OCI-LY7 (cell line): Measurements from ENCODE around the gene GFER. TPM values are rescaled to one million over a fixed set of nuclear protein-coding genes. Genes with fewer than 3 reads are reported as not detected.

Experiments used
- BruUV-seq: library from RNA; stranded (reverse); fragments of 400-500 nt; replicated peaks from 2 replicates; lab custom pipeline; 2021; lab: Mats Ljungman, UMichigan
- CTCF ChIA-PET: fragments of 300-600 bp; sonication (Branson Sonifier 250); formaldehyde crosslinking; loops from one replicate; lab custom pipeline; 2022; ENCODE audit warnings: antibody characterized with exemption; ENCODE audit not compliant: unreplicated experiment; lab: Charles Lee
- POLR2A ChIA-PET: fragments of 300-600 bp; sonication (Branson Sonifier 250); formaldehyde crosslinking; loops from one replicate; lab custom pipeline; 2022; ENCODE audit warnings: antibody characterized with exemption; lab: Charles Lee
- DNase-seq: peaks from one replicate; pipeline ENCODE4 v3.0.0-alpha.2; 2015; ENCODE audit warnings: low spot score
- H2AFZ ChIP-seq: fragments of 200-600 bp; sonication (generic), shearing (Covaris generic); 2 replicates; pipeline ENCODE4 v1.6.1; 2014; ENCODE audit warnings: mild to moderate bottlenecking, antibody characterized with exemption, low read length, moderate library complexity
- H3K27ac ChIP-seq: fragments of 200-600 bp; sonication (generic); 2 replicates; pipeline ENCODE4 v1.5.1; 2014; ENCODE audit warnings: mixed run types, low read depth, mild to moderate bottlenecking, moderate library complexity, low read length, inconsistent platforms; ENCODE audit not compliant: poor library complexity, severe bottlenecking
- H3K36me3 ChIP-seq: fragments of 200-600 bp; sonication (generic); 2 replicates; pipeline ENCODE4 v1.6.1; 2014; ENCODE audit warnings: mild to moderate bottlenecking, antibody characterized with exemption, low read length, moderate library complexity, mixed read lengths; ENCODE audit not compliant: insufficient read depth
- H3K4me1 ChIP-seq: fragments of 200-600 bp; sonication (generic); 2 replicates; pipeline ENCODE4 v1.5.1; 2014; ENCODE audit warnings: mild to moderate bottlenecking, low read length; ENCODE audit not compliant: insufficient read depth, poor library complexity, severe bottlenecking
- H3K4me2 ChIP-seq: fragments of 200-600 bp; sonication (generic); 2 replicates; pipeline ENCODE4 v1.6.1; 2014; ENCODE audit warnings: mild to moderate bottlenecking, low read length
- H3K4me3 ChIP-seq: fragments of 200-600 bp; sonication (generic); 2 replicates; pipeline ENCODE4 v1.5.1; 2014; ENCODE audit warnings: mild to moderate bottlenecking, low read depth, low read length; ENCODE audit not compliant: poor library complexity, severe bottlenecking
- H3K79me2 ChIP-seq: fragments of 200-600 bp; sonication (generic); 2 replicates; pipeline ENCODE4 v1.6.1; 2016; ENCODE audit warnings: low read depth, mild to moderate bottlenecking, low read length, moderate library complexity, mixed read lengths; ENCODE audit not compliant: insufficient read depth
- H3K9me2 ChIP-seq: fragments of 200-600 bp; sonication (generic); 2 replicates; pipeline ENCODE4 v1.6.1; 2016; ENCODE audit warnings: mild to moderate bottlenecking, low read length, mixed read lengths; ENCODE audit not compliant: insufficient read depth
- H3K9me3 ChIP-seq: fragments of 200-600 bp; sonication (generic); 2 replicates; pipeline ENCODE4 v1.6.1; 2014; ENCODE audit warnings: mild to moderate bottlenecking, mixed run types, low read length, mixed read lengths
- H4K20me1 ChIP-seq: fragments of 200-600 bp; sonication (generic); 2 replicates; pipeline ENCODE4 v1.6.1; 2014; ENCODE audit warnings: mild to moderate bottlenecking, antibody characterized with exemption, low read length, moderate library complexity, mixed read lengths; ENCODE audit not compliant: insufficient read depth
- CTCF ChIP-seq: fragments of 200-600 bp; sonication (generic); conservative IDR thresholded peaks from 2 replicates; pipeline ENCODE4 v1.5.1; 2014; ENCODE audit warnings: mild to moderate bottlenecking, antibody characterized with exemption, low read length, moderate library complexity, mixed read lengths
- EZH2phosphoT487 ChIP-seq: fragments of 200-600 bp; sonication (generic); IDR thresholded peaks from 2 replicates; pipeline ENCODE4 v1.6.1; 2018; ENCODE audit warnings: low read depth, borderline replicate concordance, mild to moderate bottlenecking, mixed run types, antibody characterized with exemption, low read length, moderate library complexity, mixed read lengths
- intact Hi-C: fragments of 100-400 bp; cut with micrococcal nuclease; formaldehyde crosslinking; loops from one replicate; pipeline ENCODE4 v1.10.0; 2022; ENCODE audit not compliant: unreplicated experiment
- total RNA-seq, 2 experiments: library from RNA; depleted of rRNA in 1 of 2; stranded (reverse); fragments of >200 nt in 1 of 2; shearing (Covaris generic) in 1 of 2; gene quantifications; 2 replicates each; pipeline ENCODE4 v1.2.3, GENCODE V29; 2014 to 2022

Gene GFER
- total RNA-seq, 2 experiments from 2014 or later: 32.3 to 40.2 TPM

GRCh38 chr16:1968146-1968953 lies 15.6 kb upstream of the GFER start:
- Histone ChIP-seq H3K9me2 (no peaks in the 10 kb centered on the region), H4K20me1 (peaks cover 7% of the 10 kb centered on the region), H3K4me2 (no peak overlapping the region), H3K36me3 (peaks cover 34% of the 10 kb centered on the region), H3K9me3 (no peaks in the 10 kb centered on the region), H3K79me2 (peaks cover 53% of the 10 kb centered on the region), H3K4me1 (peaks cover 18% of the 10 kb centered on the region), H3K27ac (no peak overlapping the region), H2AFZ (no peak overlapping the region), H3K4me3 (no peak overlapping the region)
- ChIA-PET CTCF (no interaction called here), POLR2A (no interaction called here)
- no peak for TF ChIP-seq EZH2phosphoT487
- TF ChIP-seq CTCF: no peak
- intact Hi-C loops: no loop called here
- DNase-seq: no peak
- BruUV-seq: no TSS peak

GRCh38 chr16:1971796-1972489 lies 12.1 kb upstream of the GFER start, which contains the start of gene TBL3:
TSS of gene TBL3 (plus strand) at chr16:1972053. CDS start at chr16:1972165, 112 bp downstream.
- intact Hi-C loops: loop anchor here (1.0 kb wide), 1 partner anchor 12 kb away; the partner anchor contains the start of gene GFER
- Histone ChIP-seq H3K4me2 (peak within 1 kb of the TSS; percentile 95), H3K4me3 (peak within 1 kb of the TSS; percentile 86), H3K79me2 (peaks cover 28% of the 10 kb centered on the region), H2AFZ (peak within 1 kb of the TSS; percentile 67; the same call in 1 of the 2 replicates), H3K36me3 (peaks cover 34% of the 10 kb centered on the region), H3K9me2 (no peaks in the 10 kb centered on the region), H4K20me1 (no peaks in the 10 kb centered on the region), H3K9me3 (no peaks in the 10 kb centered on the region), H3K27ac (peak within 1 kb of the TSS; percentile 88), H3K4me1 (peaks cover 12% of the 10 kb centered on the region)
- ChIA-PET CTCF (no interaction called here), POLR2A (interaction anchor here (0.6 to 1.2 kb wide), 5 partner anchors 12 to 1630 kb away, joined by 3 read pairs; no protein-coding TSS in a partner anchor)
- no peak for TF ChIP-seq EZH2phosphoT487
- no peak for TF ChIP-seq CTCF
- no TSS peak for BruUV-seq
- peak; percentile 97 for DNase-seq
